Fibroblast of skin of abdomen (primary cell): ENCODE measurements around the gene EFHD1. TPM values are rescaled to one million over a fixed set of nuclear protein-coding genes. Genes with fewer than 3 reads are reported as not detected.

Experiments
- DNase-seq: peaks from one replicate; pipeline ENCODE4 v3.0.0-alpha.2; 2013
- polyA plus RNA-seq, 2 experiments: library from polyadenylated mRNA; unstranded; fragments of 120-200 nt; gene quantifications; one replicate each; pipeline ENCODE4 v1.2.1, GENCODE V29; 2013; ENCODE audit not compliant: insufficient read length in 2 of 2

The EFHD1 gene
- 0.42 TPM for polyA plus RNA-seq (2013, experiment 1 of 2; ENCODE audit: insufficient read length)
- 0.73 TPM for polyA plus RNA-seq (2013, experiment 2 of 2; ENCODE audit: insufficient read length)

DNA sequence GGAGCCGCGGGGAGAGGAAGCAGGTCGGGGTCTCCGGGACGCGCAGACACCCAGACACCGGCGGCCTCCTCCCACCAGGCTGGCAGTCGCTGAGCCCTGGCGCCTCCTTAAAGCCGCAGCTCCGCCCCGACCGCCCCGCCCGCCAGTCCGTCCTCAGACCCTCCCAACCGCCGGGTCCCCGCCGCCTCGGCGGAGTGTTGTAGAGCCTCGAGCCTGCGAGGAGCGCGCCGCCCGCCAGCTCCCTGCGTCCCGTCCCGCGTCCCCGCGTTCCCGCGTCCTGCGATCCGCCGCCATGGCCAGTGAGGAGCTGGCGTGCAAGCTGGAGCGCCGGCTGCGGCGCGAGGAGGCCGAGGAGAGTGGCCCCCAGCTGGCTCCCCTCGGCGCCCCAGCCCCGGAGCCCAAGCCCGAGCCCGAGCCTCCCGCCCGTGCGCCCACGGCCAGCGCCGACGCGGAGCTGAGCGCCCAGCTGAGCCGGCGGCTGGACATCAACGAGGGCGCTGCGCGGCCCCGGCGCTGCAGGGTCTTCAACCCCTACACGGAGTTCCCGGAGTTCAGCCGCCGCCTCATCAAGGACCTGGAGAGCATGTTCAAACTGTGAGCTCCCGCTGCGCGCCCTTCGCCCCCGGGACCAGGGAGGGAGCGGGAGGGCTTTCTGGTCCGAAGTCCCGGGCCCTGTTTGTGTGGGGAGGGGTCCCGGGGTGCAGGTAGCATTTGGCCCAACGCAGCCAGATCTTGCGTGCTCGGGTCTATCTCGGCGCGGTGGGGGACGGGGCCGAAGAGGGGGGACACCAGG is at the start of gene EFHD1:
Gene EFHD1 (plus strand): TSS at position 192 of the 793 bp plus-strand sequence. CDS start 101 bp downstream, at position 293.
- peak; percentile 44 for DNase-seq

DNA sequence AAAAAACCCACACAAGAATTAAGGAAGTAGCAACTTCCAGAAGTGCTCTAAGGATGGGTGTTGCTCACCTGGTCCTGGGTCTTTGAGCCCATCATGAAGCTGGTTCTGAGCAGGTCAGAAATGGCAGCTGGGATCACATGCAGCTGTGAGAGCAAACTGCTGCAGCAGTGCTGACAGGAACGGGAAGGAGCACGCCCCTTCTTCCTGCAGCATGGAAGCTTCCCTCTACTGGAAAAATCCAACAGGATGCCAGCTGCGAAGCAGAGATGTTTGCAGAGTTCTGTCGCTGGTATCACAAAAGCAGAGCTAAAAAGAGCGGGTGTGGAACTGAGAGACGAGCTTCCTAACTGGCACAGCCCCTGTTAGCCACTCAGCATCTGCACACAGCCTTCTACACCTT is 49.2 kb upstream of the EFHD1 start:
- DNase-seq: no peak

DNA sequence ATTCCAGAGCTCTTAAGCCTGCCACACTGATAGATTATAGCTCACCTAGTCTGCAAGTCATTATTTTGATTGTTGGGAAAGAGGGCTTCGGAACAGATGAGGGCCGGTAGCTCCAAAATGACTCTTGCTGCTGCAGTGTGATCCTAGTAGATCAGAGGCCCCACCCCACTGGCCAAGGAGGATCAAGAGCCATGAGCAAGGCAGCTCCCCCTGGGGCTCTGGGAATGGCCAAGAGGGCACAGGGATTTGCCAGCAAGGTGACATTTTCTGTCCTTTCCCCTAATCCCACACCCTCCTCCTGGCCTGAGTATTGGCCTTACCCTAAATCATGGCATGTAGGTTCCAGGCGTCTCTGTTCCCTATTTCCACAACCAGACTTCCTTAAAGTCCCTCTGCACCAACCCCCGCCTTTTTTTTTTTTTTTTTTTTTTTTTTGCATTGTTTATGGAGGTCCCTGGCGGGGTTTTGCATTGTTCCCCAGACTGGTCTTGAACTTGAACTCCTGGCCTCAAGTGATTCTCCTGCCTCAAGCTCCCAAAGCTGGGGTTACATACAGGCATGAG is 46.4 kb upstream of the EFHD1 start:
- DNase-seq: no peak

DNA sequence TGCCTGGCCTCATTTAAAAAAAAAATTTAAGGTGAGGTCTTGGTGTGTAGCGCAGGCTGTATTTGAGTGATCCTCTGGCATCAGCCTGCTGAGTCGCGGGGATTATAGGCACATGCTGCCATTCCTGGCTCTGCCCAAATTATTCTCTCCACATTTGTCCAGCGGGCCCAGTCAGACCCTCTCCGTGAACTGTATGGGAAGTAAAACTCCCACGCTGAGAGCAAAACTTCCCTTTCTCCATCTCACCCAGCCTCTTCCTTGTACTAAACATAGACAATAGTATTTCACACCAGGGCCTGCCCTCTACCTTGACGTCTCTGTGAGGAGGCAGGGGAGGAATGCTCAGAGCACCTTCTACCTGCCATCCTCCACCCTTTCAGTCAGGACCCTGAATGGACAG is 45.9 kb upstream of the EFHD1 start:
- no peak for DNase-seq

DNA sequence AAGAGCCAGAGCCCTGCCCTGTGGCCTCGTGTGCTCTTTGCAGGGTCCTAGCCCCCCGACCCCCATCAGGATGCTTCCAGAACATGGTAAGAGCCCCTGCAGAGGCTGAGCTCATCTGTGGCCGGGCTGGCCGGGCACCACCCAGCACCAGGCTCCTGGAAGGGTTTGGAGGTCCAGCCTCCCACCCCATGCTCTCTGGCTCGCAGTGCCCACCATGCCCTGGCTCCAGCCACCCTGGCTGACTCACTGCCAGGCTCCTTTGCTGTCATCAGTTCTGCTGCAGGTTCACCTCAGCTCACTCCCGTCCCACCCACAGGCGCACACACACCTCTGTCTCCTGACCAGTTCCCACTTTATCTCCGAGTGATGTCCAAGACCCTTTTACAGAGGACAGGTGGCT is 45.4 kb upstream of the EFHD1 start:
- no peak for DNase-seq

DNA sequence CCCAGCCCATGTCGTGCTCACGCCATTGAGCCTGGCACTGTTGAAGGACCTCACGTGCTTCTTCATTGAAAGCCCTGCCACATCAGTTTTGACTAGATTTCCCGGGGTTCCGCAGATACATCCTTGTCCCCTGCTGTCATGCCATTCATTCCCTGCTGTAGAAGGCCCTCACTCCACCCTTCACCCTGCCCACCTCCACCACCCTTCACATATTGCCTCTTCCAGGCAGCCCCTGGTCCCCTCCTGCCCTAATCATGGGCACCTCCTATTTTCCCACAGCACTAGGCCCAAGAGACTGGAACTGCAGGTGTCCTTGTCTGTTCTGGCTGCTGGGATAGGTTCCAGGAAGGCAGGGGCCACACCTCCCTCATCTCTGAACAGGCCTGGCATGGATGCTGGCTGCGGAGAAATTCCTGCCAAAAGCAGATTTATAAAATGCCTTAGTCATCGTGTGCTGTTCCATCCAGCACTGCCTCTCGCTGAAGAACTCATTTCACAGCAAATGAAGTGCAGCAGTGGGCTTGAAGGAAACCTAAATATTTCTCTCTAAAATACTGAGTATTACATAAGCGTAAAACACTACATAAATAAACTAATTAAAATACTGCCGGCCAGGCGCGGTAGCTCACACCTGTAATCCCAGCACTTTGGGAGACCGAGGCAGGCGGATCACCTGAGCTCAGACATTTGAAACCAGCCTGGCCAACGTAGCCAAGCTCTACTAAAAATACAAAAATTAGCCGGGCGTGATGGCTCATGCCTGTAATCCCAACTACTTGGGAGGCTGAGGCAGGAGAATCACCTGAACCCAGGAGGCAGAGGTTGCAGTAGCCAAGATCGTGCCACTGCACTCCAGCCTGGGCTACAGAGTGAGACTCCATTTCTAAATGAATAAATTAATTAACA is 44.5 kb upstream of the EFHD1 start:
- DNase-seq: peak; percentile 58

- DNase-seq: peak; percentile 40
Observed at GRCh38 chr2:232592772-232593395, 40.5 kb upstream of the EFHD1 start.

GRCh38 chr2:232593982-232594381 is 39.4 kb upstream of the EFHD1 start:
- no peak for DNase-seq

DNA sequence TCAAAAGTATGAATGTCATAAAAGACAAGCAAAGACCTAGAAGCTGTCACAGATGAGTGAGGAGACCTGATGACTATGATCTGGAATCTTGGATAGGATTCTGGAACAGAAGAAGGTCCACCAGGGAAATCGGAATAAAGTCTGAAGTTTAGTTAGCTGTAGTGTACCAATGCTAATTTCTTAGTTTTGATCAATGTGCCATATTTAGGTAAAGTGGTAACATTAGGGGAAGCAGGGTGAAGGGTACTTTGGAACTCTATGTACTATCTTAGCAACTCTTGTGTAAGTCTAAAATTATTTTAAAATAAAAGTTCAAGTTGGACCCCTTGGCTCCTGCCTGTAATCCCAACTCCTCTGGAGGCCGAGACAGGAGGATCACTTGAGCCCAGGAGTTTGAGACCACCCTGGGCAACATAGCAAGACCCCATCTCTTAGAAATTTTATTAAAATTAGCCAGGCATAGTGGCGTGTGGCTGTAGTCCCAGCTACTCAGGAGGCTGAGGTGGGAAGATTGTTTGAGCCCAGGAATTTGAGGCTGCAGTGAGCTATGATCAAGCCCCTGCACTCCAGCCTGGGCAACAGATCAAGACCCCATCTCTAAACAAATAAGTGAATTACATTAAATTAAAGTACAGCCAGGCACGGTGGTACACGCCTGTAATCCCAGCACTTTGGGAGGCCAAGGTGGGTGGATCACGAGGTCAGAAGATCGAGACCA is 35.9 kb upstream of the EFHD1 start:
- no peak for DNase-seq

- DNase-seq: no peak
Observed at GRCh38 chr2:232598293-232598692, 35.1 kb upstream of the EFHD1 start.

DNA sequence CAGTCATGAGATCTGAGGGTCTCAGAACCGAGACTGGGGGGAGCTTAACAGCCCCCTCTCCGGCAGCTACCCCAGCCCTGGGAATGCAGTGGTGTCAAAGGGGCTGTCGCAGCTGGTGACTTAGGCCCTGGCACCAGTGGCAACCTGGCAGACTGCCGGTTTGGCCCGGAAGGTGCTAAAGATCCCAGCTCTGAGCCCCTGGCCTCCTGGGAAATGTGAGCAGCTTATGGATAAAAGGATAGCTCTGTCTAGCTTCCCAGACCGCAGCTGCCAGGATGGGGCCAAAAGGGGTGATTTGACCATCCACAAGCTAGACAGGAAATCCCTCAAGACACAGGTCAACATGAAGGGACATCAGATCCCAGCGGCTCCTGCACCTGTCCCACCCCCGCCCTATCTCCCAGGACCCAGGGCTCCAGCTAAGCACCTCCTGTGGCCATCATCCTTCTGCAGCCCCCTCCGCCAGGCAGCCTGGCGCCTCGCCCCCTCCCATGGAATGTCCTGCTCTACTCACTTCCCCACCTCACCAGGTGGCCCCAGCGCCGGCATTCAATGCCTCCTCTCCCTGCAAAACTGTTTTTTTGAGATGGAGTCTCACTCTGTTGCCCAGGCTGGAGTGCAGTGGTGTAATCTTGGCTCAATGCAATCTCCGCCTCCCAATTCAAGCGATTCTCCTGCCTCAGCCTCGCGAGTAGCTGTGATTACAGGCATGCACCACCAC is 33.2 kb upstream of the EFHD1 start:
- DNase-seq: no peak

- no peak for DNase-seq
Observed at GRCh38 chr2:232603283-232603682, 30.1 kb upstream of the EFHD1 start.

GRCh38 chr2:232604535-232604934 is 28.9 kb upstream of the EFHD1 start:
- DNase-seq: no peak

DNA sequence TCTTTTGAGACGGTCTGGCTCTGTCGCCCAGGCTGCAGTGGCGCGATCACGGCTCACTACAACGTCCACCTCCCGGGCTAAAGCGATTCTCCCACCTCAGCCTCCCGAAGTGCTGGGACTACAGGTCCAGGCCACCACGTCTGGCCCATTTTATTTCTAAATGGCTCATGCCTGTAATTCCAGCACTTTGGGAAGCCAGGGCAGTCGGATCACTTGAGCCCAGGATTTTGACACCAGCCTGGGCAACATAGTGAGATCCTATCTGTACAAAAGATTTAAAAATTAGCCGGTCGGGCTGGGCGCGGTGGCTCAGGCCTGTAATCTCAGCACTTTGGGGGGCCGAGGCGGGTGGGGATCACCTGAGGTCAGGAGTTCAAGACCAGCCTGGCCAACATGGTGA is 26.4 kb upstream of the EFHD1 start:
- no peak for DNase-seq

DNA sequence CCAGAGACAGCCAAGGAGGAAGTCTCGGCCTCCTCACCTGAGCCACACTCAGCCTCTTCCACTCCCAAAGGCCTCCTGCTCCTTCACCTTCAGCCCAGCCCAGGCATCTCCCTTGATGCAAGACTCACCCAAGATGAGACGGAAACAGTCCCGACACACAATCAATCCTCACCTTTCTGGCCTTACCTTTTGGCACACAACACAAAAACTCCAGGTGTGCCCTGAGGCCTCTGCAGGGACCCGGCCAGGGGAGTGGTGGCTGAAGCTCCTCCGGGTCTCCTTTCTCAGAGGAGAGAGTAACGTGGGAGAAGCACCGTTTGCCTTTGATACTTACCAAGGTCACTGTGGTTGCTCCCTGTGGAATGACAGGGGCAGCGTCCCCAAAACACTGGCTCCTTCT is 23.8 kb upstream of the EFHD1 start:
- DNase-seq: no peak

GRCh38 chr2:232610081-232610480 is 23.3 kb upstream of the EFHD1 start:
- no peak for DNase-seq

- no peak for DNase-seq
Observed at GRCh38 chr2:232611061-232611460, 22.3 kb upstream of the EFHD1 start.

- DNase-seq: peak; percentile 43
Observed at GRCh38 chr2:232611559-232612218, 21.7 kb upstream of the EFHD1 start.

DNA sequence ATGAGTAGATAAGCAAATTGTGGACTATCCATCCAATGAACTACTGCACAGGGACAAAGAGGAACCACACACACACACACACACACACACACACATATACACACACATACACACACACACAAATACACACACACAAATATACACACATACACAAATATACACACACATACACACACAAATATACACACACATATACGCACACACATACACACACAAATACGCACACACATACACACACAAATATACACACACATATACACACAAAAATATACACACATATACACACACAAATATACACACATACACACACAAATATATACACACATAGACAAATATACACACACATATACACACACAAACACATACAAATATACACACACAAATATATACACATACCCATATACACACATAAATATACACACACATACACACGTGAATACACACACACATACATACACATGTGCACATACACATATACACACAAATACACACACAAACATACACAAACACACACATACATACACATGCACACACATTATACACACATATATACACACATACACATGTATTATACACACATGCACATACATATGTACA is 19.8 kb upstream of the EFHD1 start:
- no peak for DNase-seq

DNA sequence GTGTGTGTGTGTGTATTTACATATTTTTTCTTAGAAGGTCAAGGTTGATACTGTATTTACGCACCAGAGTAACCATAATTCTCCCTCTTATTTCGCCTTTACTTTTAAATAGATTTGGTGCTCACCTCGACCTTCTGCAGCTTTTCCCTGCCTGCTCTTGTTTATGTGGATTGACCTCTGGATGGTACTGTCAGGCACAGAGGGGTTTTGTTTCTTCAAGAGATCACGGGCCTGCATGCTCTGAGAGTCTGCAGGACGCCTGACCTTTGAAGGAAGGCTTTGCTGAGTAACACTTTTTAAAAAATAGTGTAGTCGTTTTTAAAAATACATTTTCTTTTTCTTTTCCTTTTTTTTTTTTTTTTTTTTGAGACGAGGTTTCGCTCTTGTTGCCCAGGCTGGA is 18.1 kb upstream of the EFHD1 start:
- DNase-seq: no peak
